ENCODE measurements around the gene SCRT2.
"Not testable (repeated sequence)": the region's sequence is repeated elsewhere in the genome, so short reads cannot be mapped to it uniquely, and the experiment has no call there.

Gene SCRT2

DNA sequence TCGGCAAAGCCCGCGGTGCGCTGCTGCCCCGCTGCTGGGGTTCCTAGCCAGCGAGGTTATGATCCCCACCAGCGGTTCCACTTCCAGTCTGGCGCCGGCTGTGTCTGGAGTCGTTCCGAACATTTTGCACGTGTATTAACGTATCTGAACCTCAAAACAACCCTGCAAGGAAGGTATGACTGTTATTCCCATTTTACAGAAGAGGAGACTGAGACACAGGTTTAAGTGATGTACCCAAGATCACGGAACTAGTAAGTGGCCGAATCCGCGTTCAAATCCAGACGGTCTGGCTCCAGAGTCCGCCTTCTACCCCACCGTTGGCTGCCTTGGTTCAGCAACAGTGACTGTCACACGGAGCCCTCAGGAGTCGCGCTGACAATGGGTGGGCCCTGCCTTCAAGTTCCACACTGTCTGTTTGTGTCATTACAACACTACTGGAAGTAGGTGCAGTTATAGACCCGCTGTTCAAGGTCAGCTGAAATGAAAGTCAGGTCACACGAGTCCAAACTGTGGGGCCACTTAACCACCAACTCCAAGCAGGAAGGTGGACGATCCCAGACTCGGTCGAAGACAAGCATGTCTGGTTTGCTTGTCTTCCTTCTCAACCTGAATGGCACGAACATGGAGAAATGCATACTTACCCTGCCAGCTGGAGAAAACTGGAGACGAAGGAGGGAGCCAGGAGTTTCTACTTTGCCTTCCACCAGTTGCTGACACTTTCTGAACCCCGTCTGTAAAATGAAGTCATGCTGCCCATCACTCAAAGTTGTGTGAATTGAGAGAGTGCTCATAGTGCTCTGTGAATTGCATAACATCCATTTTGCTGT is 21.8 kb downstream of the SCRT2 start:
- DNase-seq (ENCODE audit: low spot score) (no peak), FAIRE-seq (no peak)

DNA sequence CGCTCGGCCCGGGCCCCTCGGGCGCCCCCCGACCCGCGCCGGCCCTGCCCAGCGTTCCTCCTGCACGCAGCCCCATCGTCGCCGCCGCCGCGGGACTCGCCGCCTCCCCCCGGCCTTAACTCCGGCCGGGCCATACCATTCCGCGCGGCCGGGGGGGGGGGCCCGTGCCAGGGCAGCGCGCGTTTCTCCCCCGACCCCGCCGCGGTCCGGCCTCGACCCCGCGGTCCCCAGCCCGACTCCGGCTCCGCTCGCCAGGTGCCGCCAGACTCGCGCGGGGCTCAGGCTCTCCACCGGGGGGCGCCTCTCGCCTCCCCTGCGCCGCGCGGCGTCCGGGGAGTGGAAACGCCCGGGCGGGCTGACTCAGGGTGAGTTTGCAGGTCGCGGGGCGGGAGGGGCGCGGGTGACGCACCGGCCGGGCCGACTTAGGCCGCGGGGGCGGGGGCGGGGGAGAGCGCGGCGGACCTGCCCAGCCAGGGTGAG is 22.5 kb downstream of the SCRT2 start, which contains the start of gene SRXN1:
SRXN1 (minus strand) TSS at position 91 of the 480 bp plus-strand sequence; CDS start at position 76, 15 bp downstream.
- DNase-seq (ENCODE audit: low spot score) = peak; percentile 94

GRCh38 chr20:652615-653109 is 22.9 kb downstream of the SCRT2 start:
- FAIRE-seq (no peak), DNase-seq (ENCODE audit: low spot score) (no peak)

More for the DNA sequence above, 22.5 kb downstream of the SCRT2 start, which contains the start of gene SRXN1:
- peak; percentile 23 for FAIRE-seq

- no peak for FAIRE-seq
- DNase-seq (ENCODE audit: low spot score) = no peak
These were observed 23.6 kb downstream of the SCRT2 start for GRCh38 chr20:651713-652614.

DNA sequence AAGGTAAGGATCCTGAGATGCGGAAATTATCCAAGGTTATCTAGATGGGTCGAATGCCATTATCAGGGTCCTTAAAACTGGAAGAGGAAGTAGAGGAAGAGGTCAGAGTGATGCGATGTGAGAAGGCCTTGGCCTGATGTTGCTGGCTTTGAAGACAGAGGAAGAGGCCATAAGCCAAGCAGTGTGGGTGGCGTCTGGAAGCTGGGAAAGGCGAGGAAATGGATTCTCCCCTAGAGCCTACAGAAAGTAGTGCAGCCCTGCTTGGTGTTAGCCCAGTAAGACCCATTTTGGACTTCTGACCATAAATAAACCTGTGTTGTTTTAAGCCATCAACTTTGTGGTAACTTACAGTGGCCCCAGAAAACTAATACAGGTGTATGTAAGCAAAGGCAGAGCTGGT is 24.6 kb downstream of the SCRT2 start:
- DNase-seq (ENCODE audit: low spot score) (no peak), FAIRE-seq (no peak)

DNA sequence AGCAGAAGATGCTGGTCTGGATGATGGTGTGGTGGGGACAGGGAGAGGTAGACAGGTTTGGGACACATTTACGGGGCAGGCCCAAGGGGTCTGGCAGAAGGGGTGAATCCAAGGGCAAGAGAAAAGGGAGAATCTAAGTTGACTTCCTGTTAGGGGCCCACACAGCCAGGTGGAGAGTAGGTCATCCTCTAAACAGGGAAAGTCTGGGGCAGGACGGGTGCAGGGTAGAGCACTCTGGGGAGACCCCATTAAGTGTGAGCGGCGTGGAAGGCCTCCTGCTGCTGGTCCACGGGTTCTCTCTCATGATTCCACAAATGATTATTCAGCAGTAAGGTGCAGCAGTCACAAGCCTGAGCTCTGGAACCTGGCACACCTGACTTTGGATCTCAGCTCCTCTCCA is 25.3 kb downstream of the SCRT2 start:
- DNase-seq (ENCODE audit: low spot score) = no peak
- FAIRE-seq = no peak

DNA sequence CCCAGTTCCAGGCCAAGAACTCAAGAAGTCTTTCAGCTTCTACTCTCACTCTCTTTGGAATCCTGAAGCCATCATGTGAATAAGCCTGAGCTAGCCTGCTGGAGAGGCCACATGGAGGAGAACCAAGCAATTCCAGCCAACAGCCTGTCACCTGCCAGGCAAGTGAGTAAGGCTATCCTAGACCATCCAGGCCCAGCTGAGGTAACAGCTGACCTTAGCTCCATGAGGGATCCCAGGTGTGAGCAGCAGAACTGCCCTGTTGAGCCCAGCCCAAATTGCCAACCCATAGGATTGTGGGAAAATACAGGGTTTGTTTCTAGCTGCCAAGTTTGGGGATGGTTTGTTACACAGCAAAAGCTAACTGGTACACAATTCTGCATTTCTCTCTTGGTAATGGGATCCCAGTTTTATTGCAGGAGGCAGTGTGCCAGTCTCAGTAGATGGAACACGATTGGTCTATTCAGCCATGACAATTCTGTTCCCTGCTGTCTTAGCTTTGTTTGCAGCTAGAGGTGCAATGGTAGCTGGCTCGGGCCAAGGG is 28.1 kb downstream of the SCRT2 start:
- DNase-seq (ENCODE audit: low spot score) (no peak), FAIRE-seq (no peak)

- DNase-seq (ENCODE audit: low spot score) = no peak
- no peak for FAIRE-seq
These were observed 28.8 kb downstream of the SCRT2 start for GRCh38 chr20:646868-647233.

DNA sequence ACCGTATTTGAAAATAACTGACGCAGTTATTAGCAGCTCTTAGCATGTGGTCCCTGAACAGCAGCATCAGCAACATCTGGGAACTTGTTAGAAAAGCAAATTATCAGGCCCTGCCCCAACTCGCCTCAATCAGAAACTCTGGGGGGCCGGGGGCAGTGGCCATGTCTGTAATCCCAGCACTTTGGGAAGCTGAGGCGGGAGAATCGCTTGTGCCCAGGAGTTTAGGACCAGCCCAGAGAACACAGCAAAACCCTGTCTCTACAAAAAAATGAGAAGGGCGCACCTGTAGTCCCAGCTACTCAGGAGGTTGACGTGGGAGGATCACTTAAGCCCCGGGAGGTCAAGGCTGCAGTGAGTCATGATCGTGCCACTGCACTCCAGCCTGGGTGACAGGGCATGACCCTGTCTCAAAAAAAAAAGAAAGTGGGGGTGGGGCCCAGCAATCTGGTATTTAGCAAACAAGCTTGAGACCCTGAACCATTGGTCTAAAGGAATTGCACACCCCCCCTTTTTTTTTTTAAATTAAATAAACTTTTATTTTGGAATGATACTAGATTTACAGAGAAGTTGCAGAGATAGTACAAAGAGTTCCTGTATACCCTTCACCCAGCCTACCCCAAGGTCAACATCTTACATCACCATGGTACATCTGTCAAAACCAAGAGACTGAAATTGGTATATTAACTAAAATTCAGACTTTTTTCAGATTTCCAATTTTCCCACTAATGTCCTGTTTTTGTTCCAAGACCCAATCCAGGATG is 29.3 kb downstream of the SCRT2 start:
- DNase-seq (ENCODE audit: low spot score) (no peak), FAIRE-seq (no peak)

GRCh38 chr20:645318-646106 is 30.1 kb downstream of the SCRT2 start:
- peak; percentile 83 for DNase-seq (ENCODE audit: low spot score)
- peak; percentile 20 for FAIRE-seq

GRCh38 chr20:644692-645317 is 30.8 kb downstream of the SCRT2 start:
- FAIRE-seq = no peak
- no peak for DNase-seq (ENCODE audit: low spot score)

GRCh38 chr20:642398-643174 is 33.0 kb downstream of the SCRT2 start:
- DNase-seq (ENCODE audit: low spot score) (no peak), FAIRE-seq (no peak)

GRCh38 chr20:642013-642397 is 33.6 kb downstream of the SCRT2 start:
- not testable (repeated sequence) for FAIRE-seq; DNase-seq (ENCODE audit: low spot score)

GRCh38 chr20:641516-641875 is 34.1 kb downstream of the SCRT2 start:
- DNase-seq (ENCODE audit: low spot score) = peak; percentile 65
- no peak for FAIRE-seq

DNA sequence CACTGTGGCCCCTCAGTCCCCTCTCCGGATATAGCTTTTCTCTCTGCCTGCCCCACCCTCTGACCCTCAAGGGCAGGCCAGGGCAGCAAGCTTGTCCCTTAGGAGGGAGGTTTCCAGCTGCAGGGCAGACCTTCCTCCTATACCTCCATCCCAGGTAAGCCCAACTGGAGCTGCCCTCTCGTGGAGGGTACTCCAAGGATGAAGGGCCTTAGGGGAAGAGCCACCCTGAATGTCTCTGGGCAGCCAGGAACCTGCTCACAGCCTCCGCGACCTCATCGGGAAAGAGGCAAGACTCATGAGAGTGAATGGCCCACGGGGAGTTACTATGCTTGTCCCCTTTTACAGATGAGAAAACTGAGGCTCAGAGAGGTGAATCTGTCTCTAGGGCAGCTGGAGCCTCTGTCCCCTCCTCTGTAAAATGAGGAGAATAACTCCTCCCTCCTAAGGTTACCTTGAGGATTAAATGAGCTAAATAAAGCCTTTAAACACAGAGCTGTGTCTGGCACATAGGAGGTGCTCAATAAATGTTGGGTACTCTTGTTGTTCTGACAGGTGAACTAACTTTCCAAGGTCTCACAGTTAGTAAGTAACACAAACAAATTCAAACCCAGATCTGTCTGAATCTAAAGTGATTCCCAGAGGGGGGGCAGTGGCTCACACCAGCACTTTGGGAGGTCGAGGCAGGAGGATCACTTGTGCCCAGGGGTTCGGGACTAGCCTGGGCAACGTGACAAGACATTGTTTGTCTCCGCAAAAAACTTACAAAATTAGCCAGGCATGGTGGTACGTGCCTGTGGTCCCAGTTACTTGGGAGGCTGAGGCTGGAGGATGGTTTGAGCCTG is 34.7 kb downstream of the SCRT2 start:
- DNase-seq (ENCODE audit: low spot score) (no peak), FAIRE-seq (peak; percentile 5)

GRCh38 chr20:638579-638978 is 37.0 kb downstream of the SCRT2 start:
- FAIRE-seq (no peak), DNase-seq (ENCODE audit: low spot score) (no peak)

- DNase-seq (ENCODE audit: low spot score) (no peak), FAIRE-seq (no peak)
These were observed 38.0 kb downstream of the SCRT2 start for GRCh38 chr20:637559-637958.

DNA sequence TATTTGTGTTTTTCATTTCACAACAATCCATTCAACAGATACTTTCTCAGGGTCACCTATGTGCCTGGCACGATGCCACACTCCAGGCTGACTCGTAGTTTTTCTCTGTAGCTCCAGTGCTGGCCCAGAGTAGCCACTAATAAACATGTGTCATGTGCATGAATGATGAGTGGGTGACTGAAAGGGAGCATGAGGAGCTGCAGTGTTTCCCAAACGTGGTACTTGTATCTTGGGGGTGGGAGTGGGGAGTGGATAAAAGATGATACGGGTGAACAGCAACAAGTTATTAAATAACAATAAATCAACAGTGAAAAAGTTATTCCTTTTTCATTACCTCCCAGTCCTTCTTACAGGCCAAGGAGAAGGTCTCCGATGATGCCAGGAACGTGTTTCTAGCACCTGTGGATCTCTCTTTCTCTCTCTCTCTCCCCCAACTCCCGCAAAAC is 39.7 kb downstream of the SCRT2 start:
- DNase-seq (ENCODE audit: low spot score) (no peak), FAIRE-seq (peak; percentile 20)

Measured in urothelium cell line (cell line).